ENCODE results near the gene EPB41L2. TPM values are rescaled to one million over a fixed set of nuclear protein-coding genes. Genes with fewer than 3 reads are reported as not detected.

The EPB41L2 gene
- total and polyA plus RNA-seq, 2 experiments from 2014 or later: 76.2 to 91.7 TPM

- Mint-ChIP-seq H3K9me3 (no peaks in the 10 kb centered on the region), H3K27me3 (ENCODE audit: insufficient read depth, low read depth, poor library complexity) (peaks cover 2% of the 10 kb centered on the region), H3K4me1 (peaks cover 18% of the 10 kb centered on the region), H3K27ac (peak overlapping the region; percentile 24; the same call in 1 of the 2 replicates), H3K4me3 (no peak overlapping the region), H3K36me3 (ENCODE audit: low read depth) (no peaks in the 10 kb centered on the region)
- Histone ChIP-seq H3K36me3 (ENCODE audit: insufficient read depth) (no peaks in the 10 kb centered on the region; the same call in 1 of the 2 replicates), H4K20me1 (replicated peaks; ENCODE audit: insufficient read depth) (no peaks in the 10 kb centered on the region), H3K4me2 (no peak overlapping the region), H3K27ac (ENCODE audit: low read depth) (no peak overlapping the region), H3K79me2 (replicated peaks; ENCODE audit: insufficient read depth) (no peaks in the 10 kb centered on the region), H3K9me2 (ENCODE audit: insufficient read depth) (peaks cover 35% of the 10 kb centered on the region), H2AFZ (no peak overlapping the region), H3F3A (replicated peaks; ENCODE audit: low read depth) (0 out of 2 replicates have a peak, but pooled peaks cover 3% of the 10 kb centered on the region), H3K27me3 (ENCODE audit: insufficient read depth) (no peaks in the 10 kb centered on the region), H3K4me1 (ENCODE audit: insufficient read depth) (peaks cover 12% of the 10 kb centered on the region), H3K4me3 (no peak overlapping the region)
- no peak for ATAC-seq
- no peak for DNase-seq (ENCODE audit: low spot score)
- TF ChIP-seq NANOG (IDR thresholded peaks at IDR 0.05; ENCODE audit: borderline replicate concordance): no peak
- TF ChIP-seq STAT1 (IDR thresholded peaks at IDR 0.05; ENCODE audit: unreplicated experiment): no peak
- TF ChIP-seq, protein P1, sequence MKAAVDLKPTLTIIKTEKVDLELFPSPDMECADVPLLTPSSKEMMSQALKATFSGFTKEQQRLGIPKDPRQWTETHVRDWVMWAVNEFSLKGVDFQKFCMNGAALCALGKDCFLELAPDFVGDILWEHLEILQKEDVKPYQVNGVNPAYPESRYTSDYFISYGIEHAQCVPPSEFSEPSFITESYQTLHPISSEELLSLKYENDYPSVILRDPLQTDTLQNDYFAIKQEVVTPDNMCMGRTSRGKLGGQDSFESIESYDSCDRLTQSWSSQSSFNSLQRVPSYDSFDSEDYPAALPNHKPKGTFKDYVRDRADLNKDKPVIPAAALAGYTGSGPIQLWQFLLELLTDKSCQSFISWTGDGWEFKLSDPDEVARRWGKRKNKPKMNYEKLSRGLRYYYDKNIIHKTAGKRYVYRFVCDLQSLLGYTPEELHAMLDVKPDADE (IDR thresholded peaks at IDR 0.05): no peak
- TF ChIP-seq REST (IDR thresholded peaks at IDR 0.05; ENCODE audit: unreplicated experiment): no peak
- TF ChIP-seq JUNB (IDR thresholded peaks at IDR 0.05; ENCODE audit: unreplicated experiment): no peak
- TF ChIP-seq EZH2 (IDR thresholded peaks at IDR 0.05; ENCODE audit: low read depth, unreplicated experiment): no peak
- TF ChIP-seq POLR2AphosphoS5 (IDR thresholded peaks at IDR 0.05; ENCODE audit: low read depth): no peak
- no peak for TF ChIP-seq ZNF331 (CRISPR knock-in tag; IDR thresholded peaks at IDR 0.05; ENCODE audit: low read depth)
- TF ChIP-seq, protein P2, sequence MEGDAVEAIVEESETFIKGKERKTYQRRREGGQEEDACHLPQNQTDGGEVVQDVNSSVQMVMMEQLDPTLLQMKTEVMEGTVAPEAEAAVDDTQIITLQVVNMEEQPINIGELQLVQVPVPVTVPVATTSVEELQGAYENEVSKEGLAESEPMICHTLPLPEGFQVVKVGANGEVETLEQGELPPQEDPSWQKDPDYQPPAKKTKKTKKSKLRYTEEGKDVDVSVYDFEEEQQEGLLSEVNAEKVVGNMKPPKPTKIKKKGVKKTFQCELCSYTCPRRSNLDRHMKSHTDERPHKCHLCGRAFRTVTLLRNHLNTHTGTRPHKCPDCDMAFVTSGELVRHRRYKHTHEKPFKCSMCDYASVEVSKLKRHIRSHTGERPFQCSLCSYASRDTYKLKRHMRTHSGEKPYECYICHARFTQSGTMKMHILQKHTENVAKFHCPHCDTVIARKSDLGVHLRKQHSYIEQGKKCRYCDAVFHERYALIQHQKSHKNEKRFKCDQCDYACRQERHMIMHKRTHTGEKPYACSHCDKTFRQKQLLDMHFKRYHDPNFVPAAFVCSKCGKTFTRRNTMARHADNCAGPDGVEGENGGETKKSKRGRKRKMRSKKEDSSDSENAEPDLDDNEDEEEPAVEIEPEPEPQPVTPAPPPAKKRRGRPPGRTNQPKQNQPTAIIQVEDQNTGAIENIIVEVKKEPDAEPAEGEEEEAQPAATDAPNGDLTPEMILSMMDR (conservative IDR thresholded peaks at IDR 0.05; ENCODE audit: low read depth in 2 of 2): no peak
- no peak for TF ChIP-seq CREB1 (CRISPR knock-in tag; IDR thresholded peaks at IDR 0.05; ENCODE audit: low read depth)
- TF ChIP-seq, protein P3, sequence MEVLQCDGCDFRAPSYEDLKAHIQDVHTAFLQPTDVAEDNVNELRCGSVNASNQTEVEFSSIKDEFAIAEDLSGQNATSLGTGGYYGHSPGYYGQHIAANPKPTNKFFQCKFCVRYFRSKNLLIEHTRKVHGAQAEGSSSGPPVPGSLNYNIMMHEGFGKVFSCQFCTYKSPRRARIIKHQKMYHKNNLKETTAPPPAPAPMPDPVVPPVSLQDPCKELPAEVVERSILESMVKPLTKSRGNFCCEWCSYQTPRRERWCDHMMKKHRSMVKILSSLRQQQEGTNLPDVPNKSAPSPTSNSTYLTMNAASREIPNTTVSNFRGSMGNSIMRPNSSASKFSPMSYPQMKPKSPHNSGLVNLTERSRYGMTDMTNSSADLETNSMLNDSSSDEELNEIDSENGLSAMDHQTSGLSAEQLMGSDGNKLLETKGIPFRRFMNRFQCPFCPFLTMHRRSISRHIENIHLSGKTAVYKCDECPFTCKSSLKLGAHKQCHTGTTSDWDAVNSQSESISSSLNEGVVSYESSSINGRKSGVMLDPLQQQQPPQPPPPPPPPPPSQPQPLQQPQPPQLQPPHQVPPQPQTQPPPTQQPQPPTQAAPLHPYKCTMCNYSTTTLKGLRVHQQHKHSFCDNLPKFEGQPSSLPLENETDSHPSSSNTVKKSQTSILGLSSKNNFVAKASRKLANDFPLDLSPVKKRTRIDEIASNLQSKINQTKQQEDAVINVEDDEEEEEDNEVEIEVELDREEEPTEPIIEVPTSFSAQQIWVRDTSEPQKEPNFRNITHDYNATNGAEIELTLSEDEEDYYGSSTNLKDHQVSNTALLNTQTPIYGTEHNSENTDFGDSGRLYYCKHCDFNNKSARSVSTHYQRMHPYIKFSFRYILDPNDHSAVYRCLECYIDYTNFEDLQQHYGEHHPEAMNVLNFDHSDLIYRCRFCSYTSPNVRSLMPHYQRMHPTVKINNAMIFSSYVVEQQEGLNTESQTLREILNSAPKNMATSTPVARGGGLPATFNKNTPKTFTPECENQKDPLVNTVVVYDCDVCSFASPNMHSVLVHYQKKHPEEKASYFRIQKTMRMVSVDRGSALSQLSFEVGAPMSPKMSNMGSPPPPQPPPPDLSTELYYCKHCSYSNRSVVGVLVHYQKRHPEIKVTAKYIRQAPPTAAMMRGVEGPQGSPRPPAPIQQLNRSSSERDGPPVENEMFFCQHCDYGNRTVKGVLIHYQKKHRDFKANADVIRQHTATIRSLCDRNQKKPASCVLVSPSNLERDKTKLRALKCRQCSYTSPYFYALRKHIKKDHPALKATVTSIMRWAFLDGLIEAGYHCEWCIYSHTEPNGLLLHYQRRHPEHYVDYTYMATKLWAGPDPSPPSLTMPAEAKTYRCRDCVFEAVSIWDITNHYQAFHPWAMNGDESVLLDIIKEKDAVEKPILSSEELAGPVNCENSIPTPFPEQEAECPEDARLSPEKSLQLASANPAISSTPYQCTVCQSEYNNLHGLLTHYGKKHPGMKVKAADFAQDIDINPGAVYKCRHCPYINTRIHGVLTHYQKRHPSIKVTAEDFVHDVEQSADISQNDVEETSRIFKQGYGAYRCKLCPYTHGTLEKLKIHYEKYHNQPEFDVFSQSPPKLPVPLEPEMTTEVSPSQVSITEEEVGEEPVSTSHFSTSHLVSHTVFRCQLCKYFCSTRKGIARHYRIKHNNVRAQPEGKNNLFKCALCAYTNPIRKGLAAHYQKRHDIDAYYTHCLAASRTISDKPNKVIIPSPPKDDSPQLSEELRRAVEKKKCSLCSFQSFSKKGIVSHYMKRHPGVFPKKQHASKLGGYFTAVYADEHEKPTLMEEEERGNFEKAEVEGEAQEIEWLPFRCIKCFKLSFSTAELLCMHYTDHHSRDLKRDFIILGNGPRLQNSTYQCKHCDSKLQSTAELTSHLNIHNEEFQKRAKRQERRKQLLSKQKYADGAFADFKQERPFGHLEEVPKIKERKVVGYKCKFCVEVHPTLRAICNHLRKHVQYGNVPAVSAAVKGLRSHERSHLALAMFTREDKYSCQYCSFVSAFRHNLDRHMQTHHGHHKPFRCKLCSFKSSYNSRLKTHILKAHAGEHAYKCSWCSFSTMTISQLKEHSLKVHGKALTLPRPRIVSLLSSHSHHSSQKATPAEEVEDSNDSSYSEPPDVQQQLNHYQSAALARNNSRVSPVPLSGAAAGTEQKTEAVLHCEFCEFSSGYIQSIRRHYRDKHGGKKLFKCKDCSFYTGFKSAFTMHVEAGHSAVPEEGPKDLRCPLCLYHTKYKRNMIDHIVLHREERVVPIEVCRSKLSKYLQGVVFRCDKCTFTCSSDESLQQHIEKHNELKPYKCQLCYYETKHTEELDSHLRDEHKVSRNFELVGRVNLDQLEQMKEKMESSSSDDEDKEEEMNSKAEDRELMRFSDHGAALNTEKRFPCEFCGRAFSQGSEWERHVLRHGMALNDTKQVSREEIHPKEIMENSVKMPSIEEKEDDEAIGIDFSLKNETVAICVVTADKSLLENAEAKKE (CRISPR knock-in tag; IDR thresholded peaks at IDR 0.05): no peak
Measured at GRCh38 chr6:130826442-130827246, 236.4 kb downstream of the EPB41L2 start.

Measured in GM23338 (cell line).